ENCODE data around the gene HTRA3.

Gene HTRA3

GRCh38 chr4:8285143-8285975, 15.8 kb downstream of the HTRA3 start:
- H3K4me3 ChIP-seq (replicated peaks; ENCODE audit: insufficient read depth, low read length), result no peak overlapping the region
- no peak for DNase-seq (ENCODE audit: low read depth in 1 of 2, low spot score in 1 of 2)
- no peak overlapping the region for H3K27ac ChIP-seq (replicated peaks)
- H3K27me3 ChIP-seq (ENCODE audit: insufficient read depth, poor library complexity, severe bottlenecking), result no peaks in the 10 kb centered on the region
- TF ChIP-seq, protein P1, sequence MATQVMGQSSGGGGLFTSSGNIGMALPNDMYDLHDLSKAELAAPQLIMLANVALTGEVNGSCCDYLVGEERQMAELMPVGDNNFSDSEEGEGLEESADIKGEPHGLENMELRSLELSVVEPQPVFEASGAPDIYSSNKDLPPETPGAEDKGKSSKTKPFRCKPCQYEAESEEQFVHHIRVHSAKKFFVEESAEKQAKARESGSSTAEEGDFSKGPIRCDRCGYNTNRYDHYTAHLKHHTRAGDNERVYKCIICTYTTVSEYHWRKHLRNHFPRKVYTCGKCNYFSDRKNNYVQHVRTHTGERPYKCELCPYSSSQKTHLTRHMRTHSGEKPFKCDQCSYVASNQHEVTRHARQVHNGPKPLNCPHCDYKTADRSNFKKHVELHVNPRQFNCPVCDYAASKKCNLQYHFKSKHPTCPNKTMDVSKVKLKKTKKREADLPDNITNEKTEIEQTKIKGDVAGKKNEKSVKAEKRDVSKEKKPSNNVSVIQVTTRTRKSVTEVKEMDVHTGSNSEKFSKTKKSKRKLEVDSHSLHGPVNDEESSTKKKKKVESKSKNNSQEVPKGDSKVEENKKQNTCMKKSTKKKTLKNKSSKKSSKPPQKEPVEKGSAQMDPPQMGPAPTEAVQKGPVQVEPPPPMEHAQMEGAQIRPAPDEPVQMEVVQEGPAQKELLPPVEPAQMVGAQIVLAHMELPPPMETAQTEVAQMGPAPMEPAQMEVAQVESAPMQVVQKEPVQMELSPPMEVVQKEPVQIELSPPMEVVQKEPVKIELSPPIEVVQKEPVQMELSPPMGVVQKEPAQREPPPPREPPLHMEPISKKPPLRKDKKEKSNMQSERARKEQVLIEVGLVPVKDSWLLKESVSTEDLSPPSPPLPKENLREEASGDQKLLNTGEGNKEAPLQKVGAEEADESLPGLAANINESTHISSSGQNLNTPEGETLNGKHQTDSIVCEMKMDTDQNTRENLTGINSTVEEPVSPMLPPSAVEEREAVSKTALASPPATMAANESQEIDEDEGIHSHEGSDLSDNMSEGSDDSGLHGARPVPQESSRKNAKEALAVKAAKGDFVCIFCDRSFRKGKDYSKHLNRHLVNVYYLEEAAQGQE (IDR thresholded peaks at IDR 0.05; ENCODE audit: insufficient replicate concordance, low read depth), result no peak
- TF ChIP-seq GABPA (IDR thresholded peaks at IDR 0.05; ENCODE audit: low read depth), result no peak
- no peak for TF ChIP-seq POLR2AphosphoS5 (IDR thresholded peaks at IDR 0.05; ENCODE audit: low read depth)

GRCh38 chr4:8285976-8286718, 16.6 kb downstream of the HTRA3 start:
- Histone ChIP-seq H3K27me3 (ENCODE audit: insufficient read depth, poor library complexity, severe bottlenecking) (no peaks in the 10 kb centered on the region), H3K27ac (replicated peaks) (no peak overlapping the region), H3K4me3 (replicated peaks; ENCODE audit: insufficient read depth, low read length) (no peak overlapping the region)
- no peak for TF ChIP-seq CTCF (IDR thresholded peaks at IDR 0.05; ENCODE audit: insufficient read depth, low read length)
- TF ChIP-seq, protein P1 (IDR thresholded peaks at IDR 0.05; ENCODE audit: insufficient replicate concordance, low read depth), result no peak
- DNase-seq (ENCODE audit: low read depth in 1 of 2, low spot score in 1 of 2), result no peak

DNA sequence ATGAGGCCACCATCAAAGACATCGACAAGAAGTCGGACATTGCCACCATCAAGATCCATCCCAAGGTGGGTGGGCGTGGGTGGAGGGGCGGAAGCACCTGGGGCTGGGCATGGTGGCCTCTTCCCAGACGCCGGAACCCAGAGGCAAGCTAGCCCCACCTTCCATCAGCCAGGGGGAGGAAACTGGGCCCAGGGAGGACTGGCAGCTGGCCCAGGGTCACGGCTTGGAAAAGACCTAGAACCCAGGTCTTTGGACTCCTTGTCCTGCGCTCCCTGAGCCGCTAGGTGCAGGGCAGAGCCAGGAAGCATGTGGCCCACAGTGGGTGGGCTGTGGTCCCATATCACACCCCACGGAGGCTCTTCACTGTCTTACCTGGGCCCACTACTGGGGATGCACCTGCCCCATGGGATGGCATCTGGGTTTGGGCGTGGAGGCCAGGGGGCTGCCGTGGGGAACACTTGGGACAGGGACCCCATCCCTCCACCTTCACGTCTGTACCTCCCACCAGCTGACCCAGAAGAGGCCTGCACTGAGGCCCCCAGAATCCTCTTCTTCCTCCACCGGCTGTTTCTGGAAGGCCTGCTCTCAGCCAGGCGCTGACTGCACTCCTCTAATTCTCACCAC, 17.3 kb downstream of the HTRA3 start:
- no peak overlapping the region for H3K4me3 ChIP-seq (replicated peaks; ENCODE audit: insufficient read depth, low read length)
- DNase-seq (ENCODE audit: low read depth in 1 of 2, low spot score in 1 of 2), result no peak
- TF ChIP-seq SPI1 (IDR thresholded peaks at IDR 0.05; ENCODE audit: borderline replicate concordance, low read depth) (no peak), POLR2AphosphoS5 (IDR thresholded peaks at IDR 0.05; ENCODE audit: low read depth) (no peak), CTCF (IDR thresholded peaks at IDR 0.05; ENCODE audit: insufficient read depth, low read length) (no peak), GABPA (IDR thresholded peaks at IDR 0.05; ENCODE audit: low read depth) (no peak)
- TF ChIP-seq, protein P1 (IDR thresholded peaks at IDR 0.05; ENCODE audit: insufficient replicate concordance, low read depth), result no peak
- no peaks in the 10 kb centered on the region for H3K27me3 ChIP-seq (ENCODE audit: insufficient read depth, poor library complexity, severe bottlenecking)
- peak overlapping the region; percentile 81 for H3K27ac ChIP-seq (replicated peaks)
